DND-41 (cell line): ENCODE measurements around the gene PRR14.

Source experiments
- ATAC-seq: fragments of 200-7000 bp; cut with Tn5 transposase; 3 replicates; pipeline ENCODE4 v1.9.1; 2021; ENCODE audit warnings: low read depth; ENCODE audit not compliant: insufficient read depth
- DNase-seq: peaks from one replicate; pipeline ENCODE4 v3.0.0-alpha.2; 2020
- H2AFZ ChIP-seq: 2 replicates; pipeline ENCODE4 v1.6.0; 2012; ENCODE audit warnings: low read depth, low read length
- H3K27ac ChIP-seq: 2 replicates; pipeline ENCODE4 v1.5.1; 2012; ENCODE audit warnings: low read length, inconsistent platforms
- H3K27me3 ChIP-seq: fragments of 200-600 bp; sonication (generic); 2 replicates; pipeline ENCODE4 v1.6.0; 2012; ENCODE audit warnings: low read length, mild to moderate bottlenecking, inconsistent platforms; ENCODE audit not compliant: insufficient read depth, poor library complexity
- H3K36me3 ChIP-seq: 2 replicates; pipeline ENCODE4 v1.5.1; 2012; ENCODE audit warnings: low read length, inconsistent platforms; ENCODE audit not compliant: insufficient read depth
- H3K4me1 ChIP-seq: 2 replicates; pipeline ENCODE4 v1.5.1; 2012; ENCODE audit warnings: mild to moderate bottlenecking, low read length; ENCODE audit not compliant: insufficient read depth
- H3K4me2 ChIP-seq: 2 replicates; pipeline ENCODE4 v1.6.0; 2012; ENCODE audit warnings: mild to moderate bottlenecking, moderate library complexity, low read length, inconsistent platforms; ENCODE audit not compliant: insufficient read depth
- H3K4me3 ChIP-seq, 2 experiments: fragments of 200-600 bp in 1 of 2; shearing (Covaris generic) in 1 of 2; 2 replicates each; pipeline ENCODE4 v1.5.1; 2012 to 2016; ENCODE audit warnings: inconsistent platforms in 2 of 2, low read length in 2 of 2, mild to moderate bottlenecking in 2 of 2, low read depth in 1 of 2, moderate library complexity in 1 of 2
- H3K79me2 ChIP-seq: 2 replicates; pipeline ENCODE4 v1.6.0; 2012; ENCODE audit warnings: low read length, inconsistent platforms; ENCODE audit not compliant: insufficient read depth
- H3K9ac ChIP-seq: 2 replicates; pipeline ENCODE4 v1.6.0; 2012; ENCODE audit warnings: low read depth, mild to moderate bottlenecking, inconsistent platforms, low read length, moderate library complexity
- H3K9me3 ChIP-seq: 2 replicates; pipeline ENCODE4 v1.5.1; 2012; ENCODE audit warnings: low read length, moderate library complexity, mild to moderate bottlenecking, inconsistent platforms; ENCODE audit not compliant: insufficient read depth, severe bottlenecking
- H4K20me1 ChIP-seq: 2 replicates; pipeline ENCODE4 v1.6.0; 2012; ENCODE audit warnings: low read length; ENCODE audit not compliant: insufficient read depth
- EZH2 ChIP-seq: IDR thresholded peaks from 3 replicates; pipeline ENCODE4 v1.6.1; 2012; ENCODE audit warnings: borderline replicate concordance, low read depth, mild to moderate bottlenecking, moderate library complexity, low read length, inconsistent platforms; ENCODE audit not compliant: severe bottlenecking
- TF ChIP-seq, protein P1 (sequence below): IDR thresholded peaks from 2 replicates; pipeline ENCODE4 v1.5.1; 2012; ENCODE audit warnings: borderline replicate concordance, low read length, moderate library complexity, mild to moderate bottlenecking; ENCODE audit not compliant: poor library complexity, severe bottlenecking; ENCODE audit errors: extremely low read depth

The PRR14 gene

DNA sequence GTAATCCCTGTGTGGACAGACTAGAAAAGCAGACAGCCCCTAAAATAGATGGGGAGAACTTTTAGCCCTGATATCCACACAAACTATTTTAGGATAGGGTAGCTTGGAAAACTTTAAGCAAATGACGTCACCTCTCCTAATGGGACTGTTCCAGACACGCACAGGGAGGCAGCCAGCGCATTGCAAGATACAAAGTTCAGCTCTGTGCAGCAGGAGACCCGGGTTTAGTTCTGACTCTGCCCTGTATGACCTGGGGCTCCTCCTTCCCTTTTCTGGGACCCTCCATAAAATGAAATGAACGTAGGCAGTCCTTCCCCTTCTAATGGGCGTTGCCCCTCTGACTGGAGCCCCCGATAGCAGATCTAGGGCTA is 46.8 kb upstream of the PRR14 start:
- H3K4me1 ChIP-seq: peaks cover 14% of the 10 kb centered on the region
- DNase-seq (no peak), ATAC-seq (no peak)
- H3K4me3 ChIP-seq: no peak overlapping the region
- no peak overlapping the region for H3K27ac ChIP-seq
- TF ChIP-seq EZH2: no peak
- TF ChIP-seq, protein P1, sequence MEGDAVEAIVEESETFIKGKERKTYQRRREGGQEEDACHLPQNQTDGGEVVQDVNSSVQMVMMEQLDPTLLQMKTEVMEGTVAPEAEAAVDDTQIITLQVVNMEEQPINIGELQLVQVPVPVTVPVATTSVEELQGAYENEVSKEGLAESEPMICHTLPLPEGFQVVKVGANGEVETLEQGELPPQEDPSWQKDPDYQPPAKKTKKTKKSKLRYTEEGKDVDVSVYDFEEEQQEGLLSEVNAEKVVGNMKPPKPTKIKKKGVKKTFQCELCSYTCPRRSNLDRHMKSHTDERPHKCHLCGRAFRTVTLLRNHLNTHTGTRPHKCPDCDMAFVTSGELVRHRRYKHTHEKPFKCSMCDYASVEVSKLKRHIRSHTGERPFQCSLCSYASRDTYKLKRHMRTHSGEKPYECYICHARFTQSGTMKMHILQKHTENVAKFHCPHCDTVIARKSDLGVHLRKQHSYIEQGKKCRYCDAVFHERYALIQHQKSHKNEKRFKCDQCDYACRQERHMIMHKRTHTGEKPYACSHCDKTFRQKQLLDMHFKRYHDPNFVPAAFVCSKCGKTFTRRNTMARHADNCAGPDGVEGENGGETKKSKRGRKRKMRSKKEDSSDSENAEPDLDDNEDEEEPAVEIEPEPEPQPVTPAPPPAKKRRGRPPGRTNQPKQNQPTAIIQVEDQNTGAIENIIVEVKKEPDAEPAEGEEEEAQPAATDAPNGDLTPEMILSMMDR: no peak
- H2AFZ ChIP-seq: no peak overlapping the region
- peaks cover 27% of the 10 kb centered on the region for H3K79me2 ChIP-seq
- H3K27me3 ChIP-seq: no peaks in the 10 kb centered on the region
- H3K4me2 ChIP-seq: no peak overlapping the region
- H3K9ac ChIP-seq: no peak overlapping the region
- H3K36me3 ChIP-seq: peaks cover 63% of the 10 kb centered on the region
- H3K9me3 ChIP-seq: no peaks in the 10 kb centered on the region
- peaks cover 7% of the 10 kb centered on the region; the same call in 1 of the 2 replicates for H4K20me1 ChIP-seq

DNA sequence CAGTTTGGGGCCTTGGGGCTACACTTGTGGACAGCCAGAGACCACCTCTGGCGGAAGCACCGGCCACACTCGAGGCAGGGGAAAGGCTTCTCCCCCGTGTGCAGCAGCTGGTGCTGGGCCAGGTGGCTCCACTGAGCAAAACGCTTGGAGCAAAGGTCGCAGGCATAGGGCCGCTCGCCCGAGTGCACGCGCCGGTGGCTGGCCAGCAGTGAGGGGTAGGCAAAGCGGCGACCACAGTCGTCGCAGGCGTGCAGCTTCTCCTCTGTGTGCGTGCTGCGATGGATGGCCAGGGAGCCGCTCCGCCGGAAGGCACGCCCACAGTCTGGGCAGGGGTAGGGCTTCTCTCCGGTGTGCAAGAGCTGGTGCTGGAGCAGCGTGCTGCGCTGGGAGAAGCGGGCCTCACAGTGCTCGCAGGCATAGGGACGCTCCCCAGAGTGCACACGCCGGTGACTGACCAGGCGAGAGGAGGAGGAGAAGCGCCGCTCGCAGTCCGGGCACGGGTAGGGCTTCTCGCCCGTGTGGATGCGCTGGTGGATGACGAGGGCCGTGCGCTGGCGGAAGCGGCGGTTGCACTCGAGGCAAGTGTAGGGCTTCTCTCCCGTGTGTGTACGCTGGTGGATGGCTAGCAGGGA is 46.3 kb upstream of the PRR14 start:
- Histone ChIP-seq H3K27ac (no peak overlapping the region), H3K9ac (no peak overlapping the region), H3K4me3 (no peak overlapping the region), H3K27me3 (no peaks in the 10 kb centered on the region), H4K20me1 (peaks cover 7% of the 10 kb centered on the region; the same call in 1 of the 2 replicates), H2AFZ (no peak overlapping the region), H3K4me1 (peaks cover 19% of the 10 kb centered on the region), H3K9me3 (no peaks in the 10 kb centered on the region), H3K4me2 (no peak overlapping the region), H3K79me2 (peaks cover 32% of the 10 kb centered on the region), H3K36me3 (peaks cover 63% of the 10 kb centered on the region)
- TF ChIP-seq, protein P1: no peak
- TF ChIP-seq EZH2: no peak
- DNase-seq (no peak), ATAC-seq (no peak)

DNA sequence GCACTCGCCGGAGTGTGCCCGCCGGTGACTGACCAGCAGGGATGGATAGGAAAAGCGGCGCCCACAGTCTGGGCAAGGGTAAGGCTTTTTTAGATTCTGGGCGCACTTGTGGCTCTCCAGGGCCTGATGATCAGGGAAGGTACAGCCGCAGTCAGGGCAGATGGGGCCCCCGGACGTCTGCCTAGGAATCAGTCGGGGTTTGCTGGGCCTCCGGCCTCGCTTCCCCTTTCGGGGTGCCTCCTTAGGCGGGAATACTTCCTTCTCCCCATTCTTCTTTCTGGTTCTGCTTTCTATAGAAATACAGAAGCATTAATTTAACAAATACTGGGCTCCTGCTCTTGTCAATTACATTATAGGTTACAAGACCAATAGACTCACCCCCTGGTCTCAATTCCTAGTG is 45.6 kb upstream of the PRR14 start:
- H3K27ac ChIP-seq: no peak overlapping the region
- peaks cover 63% of the 10 kb centered on the region for H3K36me3 ChIP-seq
- TF ChIP-seq EZH2: no peak
- TF ChIP-seq, protein P1: no peak
- peaks cover 39% of the 10 kb centered on the region for H3K79me2 ChIP-seq
- no peak for ATAC-seq
- H3K9ac ChIP-seq: no peak overlapping the region
- no peak for DNase-seq
- H3K4me2 ChIP-seq: no peak overlapping the region
- H2AFZ ChIP-seq: no peak overlapping the region
- H3K4me3 ChIP-seq: no peak overlapping the region
- H3K9me3 ChIP-seq: no peaks in the 10 kb centered on the region
- peaks cover 7% of the 10 kb centered on the region; the same call in 1 of the 2 replicates for H4K20me1 ChIP-seq
- no peaks in the 10 kb centered on the region for H3K27me3 ChIP-seq
- peaks cover 19% of the 10 kb centered on the region for H3K4me1 ChIP-seq
